Body of pancreas (tissue), 4 donors: ENCODE measurements around the gene KIAA0040. TPM values are rescaled to one million over a fixed set of nuclear protein-coding genes. Genes with fewer than 3 reads are reported as not detected.
A peak's percentile ranks its signal among the peaks of the same experiment; 100 is the strongest.

Experiments used
- ATAC-seq: fragments of 150-250 bp; one replicate; pipeline ENCODE4 v1.9.1; 2016
- DNase-seq, 4 donors: peaks; one replicate each; pipeline ENCODE4 v3.0.0-alpha.2; 2019
- H3K27ac ChIP-seq, 4 donors: fragments of 200-600 bp; sonication (generic); 1 replicate in 3 of 4; 2 replicates in 1 of 4; pipeline versions ENCODE4 v1.5.1 to v1.6.1; 2016 to 2019; ENCODE audit warnings: mild to moderate bottlenecking in 1 of 4, mixed read lengths in 1 of 4, moderate library complexity in 1 of 4
- H3K27me3 ChIP-seq, 2 donors: fragments of 200-600 bp; sonication (generic); one replicate each; pipeline ENCODE4 v1.6.0; 2016; ENCODE audit warnings: mild to moderate bottlenecking in 1 of 2
- H3K36me3 ChIP-seq, 2 donors: fragments of 200-600 bp; sonication (generic); replicated peaks in 1 of 2; 2 replicates each; pipeline ENCODE4 v1.5.1; 2016; ENCODE audit warnings: low read depth in 2 of 2; ENCODE audit not compliant: insufficient read depth in 1 of 2
- H3K4me1 ChIP-seq: fragments of 200-600 bp; sonication (generic); one replicate; pipeline ENCODE4 v1.6.0; 2016
- H3K4me3 ChIP-seq, 2 donors: fragments of 200-600 bp; sonication (generic); 1 replicate in 1 of 2; 2 replicates in 1 of 2; pipeline ENCODE4 v1.5.1; 2016 to 2019
- H3K9me3 ChIP-seq, 3 donors: fragments of 200-600 bp; sonication (generic); 1 replicate in 2 of 3; 2 replicates in 1 of 3; pipeline ENCODE4 v1.5.1; 2016
- POLR2A ChIP-seq, 3 donors: fragments of 450-650 bp; IDR thresholded peaks; one replicate each; pipeline ENCODE4 v1.6.1; 2016; ENCODE audit warnings: antibody characterized with exemption in 3 of 3, mild to moderate bottlenecking in 2 of 3
- WGBS, 2 donors: methylation state at CpG; one replicate each; pipeline ENCODE4 v1.1.5; 2017; 5-methylcytosine and 5-hydroxymethylcytosine counted together
- intact Hi-C: fragments of 100-400 bp; cut with DNase I; formaldehyde crosslinking; loops from one replicate; pipeline ENCODE4 v1.15.1; 2023
- total RNA-seq, 2 donors: library from RNA; depleted of rRNA; stranded (reverse); fragments of >200 nt; gene quantifications; one replicate each; pipeline ENCODE4 v1.1.0, GENCODE V29; 2016
- TF ChIP-seq, protein P1 (sequence below), 7 experiments: fragments of 450-650 bp in 4 of 7; fragments of 200-600 bp in 3 of 7; sonication (generic) in 3 of 7; IDR thresholded peaks; one replicate each; pipeline ENCODE4 v1.5.1; 2016 to 2019; ENCODE audit warnings: antibody characterized with exemption in 7 of 7

KIAA0040 gene
- total RNA-seq, 2 donors from 2014 or later = 10.1 to 29.7 TPM

DNA sequence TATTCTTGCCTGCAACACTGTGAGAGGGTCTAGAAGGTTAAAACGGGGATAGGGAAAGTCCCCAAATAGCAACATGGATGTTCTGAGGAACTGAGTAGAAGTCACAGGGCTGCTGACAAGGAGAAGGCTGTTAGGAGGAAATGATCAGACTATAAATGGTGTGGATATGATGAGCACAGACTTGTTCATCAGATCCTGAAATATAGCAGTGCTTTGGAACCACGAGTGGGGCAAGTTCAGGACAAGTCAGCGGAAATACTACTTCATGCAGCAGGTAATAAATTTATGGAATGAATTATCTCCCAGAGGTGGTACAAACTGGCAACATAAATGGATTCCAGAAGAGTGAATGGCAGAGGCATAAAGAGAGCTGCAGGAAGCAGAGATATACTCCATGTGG, 3.2 kb upstream of the KIAA0040 start:
- DNase-seq = no peak
- no peak for TF ChIP-seq POLR2A (IDR thresholded peaks at IDR 0.05)
- TF ChIP-seq, protein P1, sequence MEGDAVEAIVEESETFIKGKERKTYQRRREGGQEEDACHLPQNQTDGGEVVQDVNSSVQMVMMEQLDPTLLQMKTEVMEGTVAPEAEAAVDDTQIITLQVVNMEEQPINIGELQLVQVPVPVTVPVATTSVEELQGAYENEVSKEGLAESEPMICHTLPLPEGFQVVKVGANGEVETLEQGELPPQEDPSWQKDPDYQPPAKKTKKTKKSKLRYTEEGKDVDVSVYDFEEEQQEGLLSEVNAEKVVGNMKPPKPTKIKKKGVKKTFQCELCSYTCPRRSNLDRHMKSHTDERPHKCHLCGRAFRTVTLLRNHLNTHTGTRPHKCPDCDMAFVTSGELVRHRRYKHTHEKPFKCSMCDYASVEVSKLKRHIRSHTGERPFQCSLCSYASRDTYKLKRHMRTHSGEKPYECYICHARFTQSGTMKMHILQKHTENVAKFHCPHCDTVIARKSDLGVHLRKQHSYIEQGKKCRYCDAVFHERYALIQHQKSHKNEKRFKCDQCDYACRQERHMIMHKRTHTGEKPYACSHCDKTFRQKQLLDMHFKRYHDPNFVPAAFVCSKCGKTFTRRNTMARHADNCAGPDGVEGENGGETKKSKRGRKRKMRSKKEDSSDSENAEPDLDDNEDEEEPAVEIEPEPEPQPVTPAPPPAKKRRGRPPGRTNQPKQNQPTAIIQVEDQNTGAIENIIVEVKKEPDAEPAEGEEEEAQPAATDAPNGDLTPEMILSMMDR (IDR thresholded peaks at IDR 0.05) = no peak
- H3K27ac ChIP-seq = no peak overlapping the region
- peaks cover 13% of the 10 kb centered on the region for H3K4me1 ChIP-seq
- 69 to 84% methylated on average over 3 of the region's 3 CpGs for WGBS, 2 donors
- no peak for ATAC-seq
- no peak overlapping the region for H3K4me3 ChIP-seq
- no peaks in the 10 kb centered on the region for H3K9me3 ChIP-seq
- no peaks in the 10 kb centered on the region for H3K36me3 ChIP-seq
- H3K27me3 ChIP-seq = no peaks in the 10 kb centered on the region
- intact Hi-C loops = no loop called here

DNA sequence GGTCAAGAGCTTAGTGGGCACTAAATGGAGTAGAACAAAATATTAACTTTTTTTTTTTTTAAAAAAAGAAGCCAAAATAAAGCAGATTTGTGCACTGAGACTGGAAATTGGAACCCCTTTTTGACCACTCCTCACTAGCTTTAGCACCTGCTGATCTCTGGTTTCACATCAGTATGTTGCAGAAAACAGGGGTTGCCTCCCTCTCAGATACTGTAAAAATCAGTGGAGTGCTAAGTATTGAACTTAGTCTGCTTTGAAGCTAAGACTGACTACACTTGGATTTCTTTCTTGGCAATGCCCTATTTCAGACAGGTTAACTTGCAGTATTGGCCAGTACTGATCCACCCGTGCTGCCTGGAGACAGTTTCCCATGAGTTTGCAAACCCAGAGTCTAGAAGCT, 2.7 kb upstream of the KIAA0040 start:
- 0% methylated on average over 1 of the region's 1 CpG for WGBS, 2 donors
- no peak for TF ChIP-seq POLR2A (IDR thresholded peaks at IDR 0.05)
- TF ChIP-seq, protein P1 (IDR thresholded peaks at IDR 0.05) = no peak
- Histone ChIP-seq H3K4me1 (peaks cover 18% of the 10 kb centered on the region), H3K9me3 (no peaks in the 10 kb centered on the region), H3K4me3 (no peak overlapping the region), H3K36me3 (no peaks in the 10 kb centered on the region), H3K27ac (no peak overlapping the region), H3K27me3 (no peaks in the 10 kb centered on the region)
- ATAC-seq (no peak), DNase-seq (no peak)
- intact Hi-C loops = no loop called here

DNA sequence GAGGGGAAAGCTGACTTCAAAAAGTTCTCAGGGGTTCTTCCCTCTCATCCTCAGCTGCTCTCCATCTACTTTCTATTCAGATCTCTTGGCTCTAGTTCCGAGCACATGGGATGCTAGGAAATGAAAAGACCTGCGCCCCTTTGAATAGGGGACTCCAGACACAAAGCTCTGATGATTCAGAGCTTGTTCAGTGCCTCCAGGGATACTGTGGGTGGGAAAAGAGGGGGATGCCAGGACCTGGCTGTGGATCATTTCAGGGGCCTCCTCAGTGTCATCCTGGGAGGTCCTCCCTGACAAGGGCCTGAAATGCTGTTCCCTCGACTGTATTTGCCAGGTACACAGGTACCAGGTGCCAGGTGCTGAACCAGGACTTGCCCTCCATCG, 943 bp upstream of the KIAA0040 start:
- Histone ChIP-seq H3K27me3 (no peaks in the 10 kb centered on the region), H3K9me3 (no peaks in the 10 kb centered on the region), H3K4me3 (no peak overlapping the region), H3K4me1 (peaks cover 36% of the 10 kb centered on the region), H3K27ac (peak overlapping the region; percentile 88 to 99 (median 94)), H3K36me3 (no peaks in the 10 kb centered on the region)
- 63 to 65% methylated on average over 4 of the region's 4 CpGs for WGBS, 2 donors
- ATAC-seq = no peak
- intact Hi-C loops = no loop called here
- peak in 1 of 4 donors; percentile 18 for DNase-seq
- no peak for TF ChIP-seq POLR2A (IDR thresholded peaks at IDR 0.05)
- TF ChIP-seq, protein P1 (IDR thresholded peaks at IDR 0.05) = no peak

GRCh38 chr1:175192111-175192629, 406 bp downstream of the KIAA0040 start:
- no peaks in the 10 kb centered on the region for H3K27me3 ChIP-seq
- ATAC-seq (peak; percentile 43), DNase-seq (peak; percentile 75 to 86 (median 83))
- peak overlapping the region; percentile 37 to 85 for H3K4me3 ChIP-seq
- no peaks in the 10 kb centered on the region for H3K9me3 ChIP-seq
- no peaks in the 10 kb centered on the region for H3K36me3 ChIP-seq
- intact Hi-C loops = no loop called here
- TF ChIP-seq POLR2A (IDR thresholded peaks at IDR 0.05) = no peak
- TF ChIP-seq, protein P1 (IDR thresholded peaks at IDR 0.05) = peak in 3 of 7 experiments; percentile 7 to 31 (median 27)
- 0% methylated on average over 16 to 17 of the region's 17 CpGs for WGBS, 2 donors
- peaks cover 47% of the 10 kb centered on the region for H3K4me1 ChIP-seq
- peak overlapping the region; percentile 88 to 99 (median 94) for H3K27ac ChIP-seq

DNA sequence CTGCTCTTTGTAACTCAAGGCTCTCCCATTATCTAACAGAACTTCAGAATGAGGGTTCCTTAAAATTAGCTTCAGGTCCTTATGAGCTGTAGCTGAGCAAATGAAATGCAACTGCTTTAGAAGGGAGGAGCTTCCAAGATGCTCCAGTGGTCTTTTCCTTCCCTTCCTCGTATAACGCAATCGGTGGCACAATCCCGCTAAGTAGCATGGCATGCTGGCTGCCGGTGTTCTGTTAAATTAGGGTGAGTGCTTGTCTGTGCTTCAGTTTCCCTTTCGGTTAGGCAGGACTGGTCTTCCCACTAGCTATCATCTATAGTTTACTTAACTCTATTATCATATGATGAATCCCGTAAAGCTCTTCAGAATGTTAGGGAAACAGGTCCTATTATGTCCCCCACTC, 917 bp downstream of the KIAA0040 start:
- intact Hi-C loops = no loop called here
- no peak for ATAC-seq
- Histone ChIP-seq H3K36me3 (no peaks in the 10 kb centered on the region), H3K9me3 (no peaks in the 10 kb centered on the region), H3K4me1 (peaks cover 53% of the 10 kb centered on the region), H3K4me3 (peak overlapping the region; percentile 37 to 85), H3K27me3 (no peaks in the 10 kb centered on the region), H3K27ac (peak overlapping the region; percentile 88 to 99 (median 94))
- DNase-seq = peak in 3 of 4 donors; percentile 24 to 45 (median 29)
- WGBS, 2 donors = 1 to 4% methylated on average over 7 of the region's 7 CpGs
- TF ChIP-seq POLR2A (IDR thresholded peaks at IDR 0.05) = no peak
- TF ChIP-seq, protein P1 (IDR thresholded peaks at IDR 0.05) = no peak
